Measurements from ENCODE around the gene ANKRD11.
A peak's percentile ranks its signal among the peaks of the same experiment; 100 is the strongest.
"Not testable (repeated sequence)": the region's sequence is repeated elsewhere in the genome, so short reads cannot be mapped to it uniquely, and the experiment has no call there.

The ANKRD11 gene

DNA sequence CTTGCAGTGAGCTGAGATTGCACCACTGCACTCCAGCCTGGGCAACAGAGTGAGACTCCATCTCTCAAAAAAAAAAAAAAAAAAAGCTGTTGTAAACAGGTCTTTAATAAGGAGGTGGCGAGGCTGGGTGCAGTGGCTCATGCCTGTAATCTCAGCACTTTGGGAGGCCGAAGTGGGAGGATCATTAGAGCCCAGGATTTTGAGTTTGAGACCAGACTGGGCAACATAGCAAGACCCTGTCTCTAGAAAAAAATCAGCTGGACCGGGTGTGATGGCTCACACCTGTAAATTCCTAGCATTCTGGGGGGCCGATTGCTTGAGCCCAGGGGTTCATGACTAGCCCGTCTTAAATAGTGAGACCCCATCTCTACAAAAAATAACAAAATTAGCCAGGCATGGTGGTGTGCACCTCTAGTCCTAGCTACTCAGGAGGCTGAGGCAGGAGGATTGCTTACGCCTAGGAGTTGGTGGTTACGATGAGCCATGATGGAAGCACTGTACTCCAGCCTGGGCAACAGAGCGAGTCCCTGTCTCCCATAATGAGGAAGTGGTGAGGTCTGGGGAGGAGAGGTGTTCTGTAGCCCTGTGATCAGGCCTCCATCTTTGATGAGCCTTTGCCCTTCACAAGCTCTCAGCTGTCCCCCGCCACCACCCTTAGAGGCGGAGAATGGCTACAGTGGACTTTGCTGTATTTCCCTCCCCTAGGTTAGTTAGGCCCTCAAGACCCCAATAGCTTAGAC, 236.6 kb downstream of the ANKRD11 start:
- H3K9me3 ChIP-seq (ENCODE audit: severe bottlenecking): no peaks in the 10 kb centered on the region
- H3K4me1 ChIP-seq (ENCODE audit: insufficient read depth, poor library complexity, severe bottlenecking): no peaks in the 10 kb centered on the region
- no peak overlapping the region for H3K4me3 ChIP-seq (ENCODE audit: severe bottlenecking)
- DNase-seq (ENCODE audit: low spot score) (no peak), ATAC-seq (ENCODE audit: low read depth) (no peak)
- H3K27ac ChIP-seq (ENCODE audit: poor library complexity, severe bottlenecking): no peak overlapping the region
- TF ChIP-seq, protein P1, sequence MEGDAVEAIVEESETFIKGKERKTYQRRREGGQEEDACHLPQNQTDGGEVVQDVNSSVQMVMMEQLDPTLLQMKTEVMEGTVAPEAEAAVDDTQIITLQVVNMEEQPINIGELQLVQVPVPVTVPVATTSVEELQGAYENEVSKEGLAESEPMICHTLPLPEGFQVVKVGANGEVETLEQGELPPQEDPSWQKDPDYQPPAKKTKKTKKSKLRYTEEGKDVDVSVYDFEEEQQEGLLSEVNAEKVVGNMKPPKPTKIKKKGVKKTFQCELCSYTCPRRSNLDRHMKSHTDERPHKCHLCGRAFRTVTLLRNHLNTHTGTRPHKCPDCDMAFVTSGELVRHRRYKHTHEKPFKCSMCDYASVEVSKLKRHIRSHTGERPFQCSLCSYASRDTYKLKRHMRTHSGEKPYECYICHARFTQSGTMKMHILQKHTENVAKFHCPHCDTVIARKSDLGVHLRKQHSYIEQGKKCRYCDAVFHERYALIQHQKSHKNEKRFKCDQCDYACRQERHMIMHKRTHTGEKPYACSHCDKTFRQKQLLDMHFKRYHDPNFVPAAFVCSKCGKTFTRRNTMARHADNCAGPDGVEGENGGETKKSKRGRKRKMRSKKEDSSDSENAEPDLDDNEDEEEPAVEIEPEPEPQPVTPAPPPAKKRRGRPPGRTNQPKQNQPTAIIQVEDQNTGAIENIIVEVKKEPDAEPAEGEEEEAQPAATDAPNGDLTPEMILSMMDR (IDR thresholded peaks at IDR 0.05; ENCODE audit: poor library complexity, severe bottlenecking): no peak
- no peaks in the 10 kb centered on the region for H3K36me3 ChIP-seq (ENCODE audit: low read depth)
- no peaks in the 10 kb centered on the region for H3K27me3 ChIP-seq (ENCODE audit: insufficient read depth, poor library complexity, severe bottlenecking)

DNA sequence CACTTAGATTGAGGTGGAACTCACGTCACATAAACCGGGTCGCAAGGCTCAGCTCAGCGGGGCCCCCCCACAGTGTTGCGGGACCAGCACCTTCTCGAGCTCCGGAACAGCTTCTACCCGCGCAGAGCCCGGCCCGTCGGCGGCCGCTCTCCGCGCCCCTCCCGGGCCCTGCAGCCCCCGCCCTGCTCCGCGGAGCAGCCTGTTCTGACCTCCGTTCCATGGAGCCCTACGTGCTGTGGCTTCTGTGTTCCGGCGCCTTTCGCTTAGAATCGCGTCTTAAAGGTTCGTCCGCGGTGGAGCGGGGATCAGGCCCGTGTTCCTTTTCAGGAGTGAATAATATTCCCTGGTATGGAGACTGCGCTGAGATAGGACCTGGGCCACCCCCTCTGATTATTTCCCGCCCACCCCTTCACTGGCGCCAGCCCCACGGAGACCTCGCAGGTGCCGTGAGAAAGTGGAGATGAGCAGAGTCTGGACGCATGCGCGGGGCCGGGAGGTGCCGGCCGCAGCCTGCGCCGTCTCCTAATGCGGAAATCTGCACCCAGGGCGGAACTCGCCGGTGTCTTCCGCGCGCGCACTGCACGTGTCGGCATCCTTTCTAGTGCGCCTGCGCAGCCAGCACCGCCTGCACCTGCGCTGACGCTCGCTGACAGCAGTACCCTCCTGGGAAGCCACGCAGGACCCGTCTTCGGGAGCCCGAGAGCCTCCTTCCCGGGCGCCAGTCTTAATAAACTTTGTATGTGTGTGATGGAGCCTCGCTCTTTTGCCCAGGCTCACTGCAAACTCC, 242.0 kb downstream of the ANKRD11 start:
- TF ChIP-seq, protein P1 (IDR thresholded peaks at IDR 0.05; ENCODE audit: poor library complexity, severe bottlenecking): no peak
- Histone ChIP-seq H3K4me3 (ENCODE audit: severe bottlenecking) (peak overlapping the region; percentile 83), H3K27ac (ENCODE audit: poor library complexity, severe bottlenecking) (no peak overlapping the region), H3K9me3 (ENCODE audit: severe bottlenecking) (no peaks in the 10 kb centered on the region), H3K27me3 (ENCODE audit: insufficient read depth, poor library complexity, severe bottlenecking) (no peaks in the 10 kb centered on the region), H3K36me3 (ENCODE audit: low read depth) (no peaks in the 10 kb centered on the region), H3K4me1 (ENCODE audit: insufficient read depth, poor library complexity, severe bottlenecking) (no peaks in the 10 kb centered on the region)
- DNase-seq (ENCODE audit: low spot score): no peak
- no peak for ATAC-seq (ENCODE audit: low read depth)

DNA sequence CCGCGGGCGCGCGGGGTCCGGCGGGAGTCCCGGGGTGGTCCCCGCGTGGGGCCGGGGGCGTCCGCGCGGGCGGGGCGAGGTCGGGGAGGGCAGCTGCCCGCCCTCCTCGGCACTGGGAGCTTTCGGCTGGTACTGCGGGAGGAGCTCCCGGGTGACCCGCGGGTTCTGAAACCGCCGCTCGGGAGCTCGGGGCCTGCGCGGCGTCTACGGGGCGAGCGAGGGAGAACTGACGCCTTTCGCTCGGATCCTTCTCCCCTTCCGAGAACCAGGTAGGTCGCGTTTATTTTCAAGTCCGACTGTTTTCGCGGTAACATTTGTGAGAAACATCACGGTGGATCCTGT, 242.7 kb downstream of the ANKRD11 start:
- not testable (repeated sequence) for H3K36me3 ChIP-seq (ENCODE audit: low read depth); H3K27me3 ChIP-seq (ENCODE audit: insufficient read depth, poor library complexity, severe bottlenecking); H3K4me1 ChIP-seq (ENCODE audit: insufficient read depth, poor library complexity, severe bottlenecking); DNase-seq (ENCODE audit: low spot score); H3K9me3 ChIP-seq (ENCODE audit: severe bottlenecking); H3K27ac ChIP-seq (ENCODE audit: poor library complexity, severe bottlenecking)
- peak overlapping the region; percentile 83 for H3K4me3 ChIP-seq (ENCODE audit: severe bottlenecking)
- ATAC-seq (ENCODE audit: low read depth): peak; percentile 44

DNA sequence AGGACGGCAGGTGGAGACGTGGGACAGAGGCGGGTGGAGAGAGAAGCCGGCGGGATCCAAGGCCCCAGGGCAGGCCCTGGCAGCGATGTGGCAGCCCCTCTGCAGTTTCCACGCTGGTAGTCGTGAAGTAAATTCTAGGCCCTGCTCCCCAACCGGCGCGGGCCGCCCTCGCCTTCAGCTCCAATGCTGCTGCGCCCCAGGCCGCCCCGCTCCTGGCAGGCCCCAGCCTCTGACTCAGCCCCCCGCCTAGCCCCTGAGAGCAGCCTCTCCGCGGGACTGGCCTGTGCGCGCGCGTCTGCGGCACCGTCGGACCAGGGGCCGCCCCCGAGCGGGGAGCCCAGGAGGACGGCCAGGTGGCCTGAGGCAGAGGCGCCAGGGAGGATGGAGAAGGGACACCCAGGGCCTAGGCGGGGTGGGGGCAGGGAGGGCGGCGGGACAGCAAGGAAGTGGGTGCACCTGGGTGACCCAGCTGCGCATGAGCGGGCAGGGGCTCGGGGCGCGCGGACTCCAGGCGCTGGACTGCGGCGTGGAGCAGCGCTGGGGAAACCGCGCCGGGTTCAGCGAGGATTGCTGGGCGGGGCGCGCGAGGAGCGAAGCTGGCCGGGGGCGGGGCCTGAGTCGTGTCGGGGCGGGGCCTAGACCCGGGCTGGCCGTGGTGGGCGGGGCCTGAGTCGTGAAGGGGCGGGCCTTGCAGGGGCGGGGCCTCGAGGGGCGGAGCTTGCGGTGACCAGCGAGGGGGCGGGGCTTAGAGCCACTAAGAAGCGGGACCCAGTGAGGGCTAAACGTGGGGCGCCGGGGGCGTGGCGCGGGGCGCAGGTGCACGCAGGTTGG, 243.2 kb downstream of the ANKRD11 start:
- Histone ChIP-seq H3K4me1 (ENCODE audit: insufficient read depth, poor library complexity, severe bottlenecking) (no peaks in the 10 kb centered on the region), H3K9me3 (ENCODE audit: severe bottlenecking) (no peaks in the 10 kb centered on the region), H3K4me3 (ENCODE audit: severe bottlenecking) (peak overlapping the region; percentile 83), H3K27me3 (ENCODE audit: insufficient read depth, poor library complexity, severe bottlenecking) (no peaks in the 10 kb centered on the region), H3K36me3 (ENCODE audit: low read depth) (no peaks in the 10 kb centered on the region), H3K27ac (ENCODE audit: poor library complexity, severe bottlenecking) (peak overlapping the region; percentile 31)
- ATAC-seq (ENCODE audit: low read depth) (peak; percentile 87), DNase-seq (ENCODE audit: low spot score) (peak; percentile 93)
- TF ChIP-seq, protein P1 (IDR thresholded peaks at IDR 0.05; ENCODE audit: poor library complexity, severe bottlenecking): peak; percentile 5

DNA sequence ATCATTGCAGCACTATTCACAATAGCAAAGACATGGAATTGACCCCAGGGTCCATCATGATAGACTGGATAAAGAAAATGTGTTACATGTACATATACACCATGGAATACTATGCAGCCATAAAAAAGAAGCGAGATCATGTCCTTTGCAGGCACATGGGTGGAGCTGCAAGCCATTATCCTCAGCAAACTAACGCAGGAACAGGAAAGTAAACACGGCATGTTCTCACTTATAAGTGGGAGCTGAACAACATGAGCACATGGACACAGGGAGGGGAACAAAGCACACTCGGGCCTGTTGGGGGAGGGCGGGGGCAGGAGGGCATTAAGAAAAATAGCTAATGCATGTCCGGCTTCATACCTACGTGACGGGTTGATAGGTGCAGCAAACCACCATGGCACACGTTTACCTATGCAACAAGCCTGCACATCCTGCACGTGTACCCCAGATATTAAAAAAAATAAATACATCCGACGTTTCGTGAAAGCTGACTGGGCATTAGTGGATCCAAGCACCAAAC, 243.9 kb downstream of the ANKRD11 start:
- no peak; the same call in 2 of the 3 replicates for ATAC-seq (ENCODE audit: low read depth)
- TF ChIP-seq, protein P1 (IDR thresholded peaks at IDR 0.05; ENCODE audit: poor library complexity, severe bottlenecking): no peak
- DNase-seq (ENCODE audit: low spot score): no peak

More for the DNA sequence above, 243.9 kb downstream of the ANKRD11 start:
- H3K36me3 ChIP-seq (ENCODE audit: low read depth): no peaks in the 10 kb centered on the region
- H3K4me1 ChIP-seq (ENCODE audit: insufficient read depth, poor library complexity, severe bottlenecking): no peaks in the 10 kb centered on the region
- H3K27me3 ChIP-seq (ENCODE audit: insufficient read depth, poor library complexity, severe bottlenecking): no peaks in the 10 kb centered on the region
- H3K9me3 ChIP-seq (ENCODE audit: severe bottlenecking): no peaks in the 10 kb centered on the region
- H3K27ac ChIP-seq (ENCODE audit: poor library complexity, severe bottlenecking): peak overlapping the region; percentile 31
- H3K4me3 ChIP-seq (ENCODE audit: severe bottlenecking): peak overlapping the region; percentile 83
